SK-N-SH treated with all-trans-retinoic acid at 6 μM for 48 hours (cell line): ENCODE measurements around the gene C8A.

Experiments
- CREB5 ChIP-seq: fragments of 250-450 bp; sonication (Bioruptor Pico); IDR thresholded peaks from 2 replicates; pipeline ENCODE4 v1.5.1; 2020; ENCODE audit warnings: low read depth, mild to moderate bottlenecking, moderate library complexity
- TOX ChIP-seq: fragments of 250-450 bp; sonication (Bioruptor Pico); IDR thresholded peaks from 2 replicates; pipeline ENCODE4 v1.8.0; 2021; ENCODE audit warnings: mild to moderate bottlenecking, moderate library complexity, borderline replicate concordance
- ZNF8 ChIP-seq: fragments of 450-650 bp; formaldehyde crosslinking; IDR thresholded peaks from 2 replicates; pipeline ENCODE4 v1.5.0; 2020; ENCODE audit warnings: mild to moderate bottlenecking, moderate library complexity
- TF ChIP-seq, protein P1 (sequence below): fragments of 250-450 bp; sonication (Bioruptor Pico); IDR thresholded peaks from 2 replicates; pipeline ENCODE4 v1.8.0; 2020; ENCODE audit warnings: mild to moderate bottlenecking, moderate library complexity, borderline replicate concordance

DNA sequence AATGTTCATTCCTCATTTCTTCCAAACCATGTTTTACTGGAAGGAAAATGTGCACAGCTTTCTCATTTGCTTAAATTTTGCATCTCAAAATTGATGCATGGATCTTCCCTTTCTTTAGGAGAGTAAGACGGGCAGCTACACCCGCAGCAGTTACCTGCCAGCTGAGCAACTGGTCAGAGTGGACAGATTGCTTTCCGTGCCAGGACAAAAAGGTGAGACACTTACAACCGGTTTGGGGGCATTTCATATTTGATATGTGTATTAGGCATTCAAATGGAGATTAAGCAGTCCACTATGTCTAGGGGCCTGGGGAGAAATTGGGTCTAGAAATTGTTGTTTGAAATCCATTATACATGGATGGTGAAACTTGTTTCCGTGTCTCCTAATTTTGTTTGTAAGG lies 12.9 kb downstream of the C8A start:
- TF ChIP-seq CREB5 (CRISPR knock-in tag) = no peak
- no peak for TF ChIP-seq TOX (CRISPR knock-in tag)
- TF ChIP-seq, protein P1, sequence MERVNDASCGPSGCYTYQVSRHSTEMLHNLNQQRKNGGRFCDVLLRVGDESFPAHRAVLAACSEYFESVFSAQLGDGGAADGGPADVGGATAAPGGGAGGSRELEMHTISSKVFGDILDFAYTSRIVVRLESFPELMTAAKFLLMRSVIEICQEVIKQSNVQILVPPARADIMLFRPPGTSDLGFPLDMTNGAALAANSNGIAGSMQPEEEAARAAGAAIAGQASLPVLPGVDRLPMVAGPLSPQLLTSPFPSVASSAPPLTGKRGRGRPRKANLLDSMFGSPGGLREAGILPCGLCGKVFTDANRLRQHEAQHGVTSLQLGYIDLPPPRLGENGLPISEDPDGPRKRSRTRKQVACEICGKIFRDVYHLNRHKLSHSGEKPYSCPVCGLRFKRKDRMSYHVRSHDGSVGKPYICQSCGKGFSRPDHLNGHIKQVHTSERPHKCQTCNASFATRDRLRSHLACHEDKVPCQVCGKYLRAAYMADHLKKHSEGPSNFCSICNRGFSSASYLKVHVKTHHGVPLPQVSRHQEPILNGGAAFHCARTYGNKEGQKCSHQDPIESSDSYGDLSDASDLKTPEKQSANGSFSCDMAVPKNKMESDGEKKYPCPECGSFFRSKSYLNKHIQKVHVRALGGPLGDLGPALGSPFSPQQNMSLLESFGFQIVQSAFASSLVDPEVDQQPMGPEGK (CRISPR knock-in tag) = no peak
- TF ChIP-seq ZNF8 (CRISPR knock-in tag) = no peak
